GM10248 (cell line): ENCODE data around the gene METTL26.

Experiments used
- CTCF ChIA-PET: fragments of 300-600 bp; sonication (Branson Sonifier 250); formaldehyde crosslinking; extraction: SDS; loops from one replicate; lab custom pipeline; 2021; ENCODE audit warnings: antibody characterized with exemption; lab: Yijun Ruan, JAX
- POLR2A ChIA-PET: fragments of 350-650 bp; sonication (Branson Sonifier 250); formaldehyde crosslinking; extraction: SDS; loops from one replicate; lab custom pipeline; 2020; ENCODE audit warnings: antibody characterized with exemption; lab: Yijun Ruan, JAX
- DNase-seq: peaks from one replicate; pipeline ENCODE4 v3.0.0; 2012; ENCODE audit errors: extremely low spot score
- CTCF ChIP-seq: IDR thresholded peaks from 2 replicates; pipeline ENCODE4 v1.5.1; 2012; ENCODE audit warnings: mild to moderate bottlenecking, low read depth; ENCODE audit errors: extremely low read depth, missing control alignments, control extremely low read depth

Gene METTL26

GRCh38 chr16:666572-666971 lies 30.5 kb upstream of the METTL26 start:
- TF ChIP-seq CTCF: no peak
- CTCF ChIA-PET: interaction anchor here (1.2 to 5.5 kb wide), 2 partner anchors 10 to 13 kb away, joined by 4 to 28 read pairs; partner anchors contain the start of gene STUB1
- POLR2A ChIA-PET: no interaction called here
- no peak for DNase-seq

- TF ChIP-seq CTCF: no peak
- ChIA-PET POLR2A (no interaction called here), CTCF (interaction anchor here (1.2 to 7.3 kb wide), 3 partner anchors 12 to 18 kb away, joined by 3 to 57 read pairs (median 3); partner anchors contain the start of genes RHBDL1, STUB1 and WDR90)
- DNase-seq: no peak
These were observed 26.5 kb upstream of the METTL26 start for GRCh38 chr16:662597-662996.

- CTCF ChIA-PET: interaction anchor here (1.0 to 7.3 kb wide), 3 partner anchors 12 to 26 kb away, joined by 3 to 57 read pairs (median 3); partner anchors contain the start of genes METTL26, RHBDL1 and WDR90
- POLR2A ChIA-PET: no interaction called here
- TF ChIP-seq CTCF: no peak
- DNase-seq: no peak
These were observed 26.0 kb upstream of the METTL26 start for GRCh38 chr16:662095-662494.

GRCh38 chr16:661184-661821 lies 25.2 kb upstream of the METTL26 start:
- CTCF ChIA-PET: interaction anchor here (1.0 to 7.3 kb wide), 3 partner anchors 11 to 25 kb away, joined by 3 to 57 read pairs (median 12); partner anchors contain the start of genes METTL26, STUB1 and WDR90
- POLR2A ChIA-PET: no interaction called here
- TF ChIP-seq CTCF: no peak
- DNase-seq: no peak

GRCh38 chr16:660459-661183 lies 24.5 kb upstream of the METTL26 start:
- DNase-seq: peak; percentile 95
- TF ChIP-seq CTCF: peak; percentile 54
- ChIA-PET CTCF (interaction anchor here (3.0 to 7.3 kb wide), 2 partner anchors 10 to 21 kb away, joined by 12 to 57 read pairs; partner anchors contain the start of genes STUB1 and WDR90), POLR2A (no interaction called here)

- no peak for DNase-seq
- POLR2A ChIA-PET: no interaction called here
- CTCF ChIA-PET: interaction anchor here (0.8 to 7.3 kb wide), 3 partner anchors 10 to 21 kb away, joined by 3 to 57 read pairs (median 12); partner anchors contain the start of genes RHBDL1, STUB1 and WDR90
- no peak for TF ChIP-seq CTCF
These were observed 24.0 kb upstream of the METTL26 start for GRCh38 chr16:660132-660458.
